HG03575 (cell line): ENCODE results near the gene LMNTD2.

ENCODE experiments used
- ATAC-seq: cut with Tn5 transposase; IDR thresholded peaks from one replicate; pipeline ENCODE4 v1.9.1; 2021; ENCODE audit not compliant: unreplicated experiment, insufficient number of reproducible peaks, low FRiP score; ENCODE audit errors: extremely low read depth

The LMNTD2 gene

DNA sequence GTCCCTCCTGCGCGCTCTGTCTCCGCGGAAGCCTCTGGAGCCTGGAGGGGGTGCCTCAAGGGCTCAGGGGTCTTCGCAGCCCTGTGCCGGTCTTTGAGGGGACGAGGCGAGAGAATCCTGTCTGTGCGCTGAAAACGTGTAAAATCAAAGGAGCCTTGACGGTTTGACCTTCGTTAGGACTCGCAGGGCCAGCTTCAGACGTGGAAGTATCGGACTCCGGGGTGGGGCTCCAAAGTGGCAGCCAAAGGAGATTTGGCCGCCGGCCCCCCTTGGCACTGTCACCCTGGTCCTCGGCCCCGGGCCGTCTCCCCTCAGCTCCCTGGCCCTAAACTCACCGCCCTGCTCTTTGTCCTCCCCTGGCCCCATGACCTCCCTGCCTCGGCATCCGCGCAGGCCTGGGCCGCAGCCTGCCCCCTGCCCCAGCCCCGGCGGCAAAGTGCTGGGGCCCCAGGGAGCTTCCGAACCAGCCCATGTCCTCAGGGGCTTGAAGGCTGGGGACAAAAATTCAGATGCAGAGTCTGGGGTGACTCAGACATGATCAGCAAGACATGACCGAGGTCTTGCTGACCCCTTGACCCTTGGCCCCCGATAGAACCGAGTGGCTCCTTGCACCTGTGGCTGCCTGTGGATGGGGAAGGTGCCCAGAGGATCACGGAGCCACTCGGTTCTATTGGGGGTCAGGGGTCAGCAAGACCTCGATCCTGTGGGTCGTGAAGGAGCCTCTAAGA is 8.8 kb upstream of the LMNTD2 start:
- ATAC-seq, result no peak

GRCh38 chr11:568306-569157 is 8.0 kb upstream of the LMNTD2 start:
- no peak for ATAC-seq

- ATAC-seq, result no peak
Measured at GRCh38 chr11:567629-568292, 7.2 kb upstream of the LMNTD2 start.

DNA sequence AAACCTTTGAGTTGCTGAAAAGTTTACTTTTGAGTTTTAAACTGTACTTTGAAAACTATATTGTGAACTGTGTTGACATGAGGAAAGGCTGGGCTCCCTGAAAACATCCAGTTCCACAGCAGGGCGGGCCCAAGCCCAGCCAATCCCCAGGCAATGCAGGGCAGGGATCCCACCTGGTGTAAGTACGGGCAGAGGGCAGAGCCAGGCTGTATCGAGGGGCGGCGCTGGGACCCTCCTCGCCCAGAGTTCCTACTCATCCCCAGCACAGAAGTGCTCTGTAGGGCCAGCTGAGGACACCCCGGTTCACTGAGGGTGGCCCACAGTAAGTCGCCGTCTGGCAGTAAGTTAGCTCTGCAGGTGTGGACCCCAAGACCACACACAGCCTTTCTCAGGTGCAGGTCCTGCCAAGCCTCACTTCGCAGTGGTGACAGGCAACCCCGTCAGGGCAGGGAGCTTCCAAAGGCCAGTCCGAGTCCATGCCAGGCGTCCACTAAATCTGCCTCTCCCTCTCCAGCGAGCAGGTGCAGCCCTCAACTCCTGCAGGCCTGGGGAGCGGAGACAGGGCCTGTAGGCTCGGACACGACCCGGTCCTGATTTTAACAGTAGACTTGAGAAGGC is 6.6 kb upstream of the LMNTD2 start:
- no peak for ATAC-seq

DNA sequence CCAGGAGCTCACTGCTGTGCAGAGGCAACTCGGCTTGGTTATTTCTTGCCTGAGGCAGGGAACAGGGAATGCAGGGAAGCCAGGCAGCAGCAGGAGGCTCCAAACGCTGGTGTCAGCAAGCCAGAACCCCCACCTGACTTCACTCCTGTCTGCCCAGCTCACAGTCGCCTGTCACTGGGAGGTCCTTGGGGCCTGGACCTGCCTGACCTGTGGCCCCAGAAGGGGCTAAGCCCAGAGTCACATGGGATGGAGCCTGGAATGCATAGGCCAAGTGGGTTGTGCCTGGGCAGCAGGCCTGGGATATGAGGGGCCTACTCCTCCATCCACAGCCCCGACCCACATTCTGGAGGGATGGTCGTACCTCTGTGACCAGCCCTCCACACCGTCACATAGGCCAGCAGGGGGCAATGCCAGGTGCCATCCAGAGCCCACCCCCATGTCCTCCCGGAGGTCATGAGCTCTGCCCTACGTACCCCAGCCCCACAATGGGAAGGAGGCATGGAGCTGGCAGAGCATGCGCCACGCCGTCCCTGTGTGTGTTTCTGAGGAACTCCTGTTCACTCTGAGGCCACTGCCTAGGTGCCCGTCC is 5.5 kb upstream of the LMNTD2 start:
- ATAC-seq, result no peak

DNA sequence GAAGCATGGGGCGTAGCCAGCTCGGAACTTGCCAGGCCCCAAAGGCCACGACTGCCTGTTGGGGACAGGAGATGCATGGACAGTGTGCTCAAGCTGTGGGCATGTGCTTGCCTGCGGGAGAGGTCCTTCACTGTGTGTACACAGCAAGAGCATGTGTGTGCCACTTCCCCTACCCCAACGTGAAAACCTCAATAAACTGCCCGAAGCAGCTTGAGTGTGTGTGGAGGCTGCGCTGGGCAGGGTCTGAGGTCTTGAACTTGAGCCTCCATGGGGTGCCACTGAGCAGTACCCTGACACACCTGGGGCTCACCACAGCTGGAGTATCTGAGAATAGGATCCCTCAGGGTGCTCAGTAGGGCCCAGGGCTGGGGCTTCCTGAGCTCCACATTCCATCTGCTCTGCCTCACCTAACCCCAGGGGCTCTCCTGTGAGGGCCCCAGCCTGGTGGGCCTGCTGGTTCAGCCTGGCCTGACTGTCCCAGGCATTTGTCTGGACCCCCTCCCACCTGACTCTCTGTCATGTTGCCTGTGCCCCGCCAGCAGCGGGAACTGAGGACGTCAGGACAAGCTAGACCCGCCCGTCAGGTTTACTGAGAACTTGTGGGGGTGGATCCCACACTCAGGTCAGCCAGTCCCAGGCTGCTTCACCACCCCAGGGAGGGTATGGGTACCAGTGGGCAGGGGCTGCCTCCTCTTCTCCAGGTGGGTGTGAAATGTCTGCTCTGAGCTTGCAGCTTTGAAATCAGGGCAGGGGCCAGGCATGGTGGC is 3.5 kb upstream of the LMNTD2 start:
- ATAC-seq, result no peak

GRCh38 chr11:563066-563811 is 2.7 kb upstream of the LMNTD2 start:
- ATAC-seq, result no peak

DNA sequence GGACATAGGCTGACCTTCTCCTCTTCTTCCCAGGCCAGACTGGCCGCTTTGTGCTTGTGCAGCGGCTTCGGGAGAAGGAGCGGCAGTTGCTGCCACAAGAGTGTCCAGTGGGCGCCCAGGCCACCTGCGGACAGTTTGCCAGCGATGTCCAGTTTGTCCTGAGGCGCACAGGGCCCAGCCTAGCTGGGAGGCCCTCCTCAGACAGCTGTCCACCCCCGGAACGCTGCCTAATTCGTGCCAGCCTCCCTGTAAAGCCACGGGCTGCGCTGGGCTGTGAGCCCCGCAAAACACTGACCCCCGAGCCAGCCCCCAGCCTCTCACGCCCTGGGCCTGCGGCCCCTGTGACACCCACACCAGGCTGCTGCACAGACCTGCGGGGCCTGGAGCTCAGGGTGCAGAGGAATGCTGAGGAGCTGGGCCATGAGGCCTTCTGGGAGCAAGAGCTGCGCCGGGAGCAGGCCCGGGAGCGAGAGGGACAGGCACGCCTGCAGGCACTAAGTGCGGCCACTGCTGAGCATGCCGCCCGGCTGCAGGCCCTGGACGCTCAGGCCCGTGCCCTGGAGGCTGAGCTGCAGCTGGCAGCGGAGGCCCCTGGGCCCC is 1.6 kb upstream of the LMNTD2 start:
- ATAC-seq, result no peak

DNA sequence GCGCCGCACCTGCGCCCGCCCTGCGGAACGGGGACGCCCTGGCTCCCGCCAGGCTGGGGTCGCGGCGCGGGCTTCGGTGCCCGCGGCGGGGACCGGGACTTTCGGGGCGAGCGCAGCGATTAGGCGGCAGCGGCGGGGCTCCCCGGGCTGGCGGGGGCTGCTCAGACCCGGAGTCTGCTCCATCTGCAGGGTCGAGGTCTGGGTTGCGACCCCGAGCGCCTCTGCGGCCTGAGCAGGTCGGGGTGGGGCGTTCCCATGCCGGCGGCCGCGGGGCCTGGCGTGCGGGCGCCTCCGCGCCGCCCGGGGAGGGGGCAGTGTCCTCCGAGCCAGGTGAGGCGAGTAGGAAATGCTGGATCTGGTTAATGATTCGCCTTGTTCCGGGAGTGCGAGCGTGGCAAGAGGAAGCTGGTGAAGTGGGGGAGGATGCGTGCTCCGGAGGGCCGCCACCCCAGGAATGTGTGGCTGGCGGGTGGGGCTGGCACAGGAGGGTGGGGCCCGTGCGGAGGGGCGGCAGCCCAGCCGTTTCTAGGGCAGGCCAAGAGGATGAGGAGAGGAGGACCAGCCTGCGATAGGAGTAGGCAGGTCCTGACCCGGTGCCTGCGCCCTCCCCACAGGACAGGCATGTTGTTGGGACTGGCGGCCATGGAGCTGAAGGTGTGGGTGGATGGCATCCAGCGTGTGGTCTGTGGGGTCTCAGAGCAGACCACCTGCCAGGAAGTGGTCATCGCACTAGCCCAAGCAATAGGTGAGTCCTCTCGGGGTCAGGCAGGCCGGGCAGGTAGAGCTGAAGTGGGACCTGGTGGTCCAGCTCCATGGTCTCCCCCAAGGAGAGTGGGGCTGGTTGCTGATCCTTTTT is 838 bp upstream of the LMNTD2 start:
- no peak for ATAC-seq

GRCh38 chr11:559712-560304 is 730 bp downstream of the LMNTD2 start:
- ATAC-seq, result no peak

- ATAC-seq, result no peak
Measured at GRCh38 chr11:559020-559620, 1.4 kb downstream of the LMNTD2 start.

DNA sequence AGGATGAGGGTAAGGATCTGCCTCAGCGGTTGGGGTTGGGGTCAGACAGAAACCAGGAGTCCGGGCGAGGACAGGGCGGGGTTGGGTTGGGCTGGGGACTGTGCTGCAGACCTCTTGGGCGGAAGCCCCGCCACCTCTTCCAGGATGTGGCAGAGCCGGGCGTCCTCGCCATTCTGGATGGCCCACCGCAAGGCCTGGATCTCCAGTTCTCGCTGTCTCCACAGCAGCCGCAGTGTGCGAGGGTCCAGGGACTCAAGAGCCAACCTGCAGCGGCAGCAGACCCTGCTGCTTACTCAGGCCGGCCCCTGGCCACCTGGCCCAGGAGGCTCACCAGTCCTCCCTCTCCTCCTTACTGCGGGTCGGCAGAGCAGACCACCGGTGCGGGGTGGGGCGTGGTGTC is 2.0 kb downstream of the LMNTD2 start:
- no peak for ATAC-seq

GRCh38 chr11:557328-558132 is 3.0 kb downstream of the LMNTD2 start:
- no peak for ATAC-seq

DNA sequence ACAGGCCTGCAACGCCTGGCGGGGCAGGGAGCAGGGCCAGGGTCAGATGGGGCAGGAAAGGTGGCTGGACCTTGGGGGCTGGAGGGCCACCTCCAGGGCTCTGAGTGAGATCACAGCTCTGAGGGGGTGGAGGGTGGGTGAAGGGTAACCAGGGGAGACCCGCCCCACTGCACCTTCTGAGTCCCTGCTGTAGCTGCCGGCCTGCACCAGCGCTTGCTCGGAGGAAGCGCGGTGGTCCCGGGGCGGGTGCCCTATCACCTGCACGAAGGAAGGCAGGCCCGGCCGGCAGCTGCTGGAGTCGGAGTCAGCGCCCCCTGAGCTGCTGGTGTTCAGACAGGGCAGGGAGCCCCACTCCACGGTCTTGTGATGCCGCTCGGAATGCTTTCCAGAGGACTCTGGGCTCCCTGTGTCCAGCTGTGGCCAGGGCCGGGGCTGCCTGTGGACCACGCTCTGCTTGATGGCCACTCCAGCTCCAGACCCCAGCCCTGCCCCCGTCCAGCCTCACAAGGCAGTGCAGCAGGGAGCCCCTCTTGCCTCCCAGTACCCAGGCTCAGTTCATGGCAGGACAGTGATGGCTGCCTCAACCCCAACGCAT is 3.8 kb downstream of the LMNTD2 start:
- no peak for ATAC-seq
